ENCODE results near the gene DENND1C.

DENND1C gene

DNA sequence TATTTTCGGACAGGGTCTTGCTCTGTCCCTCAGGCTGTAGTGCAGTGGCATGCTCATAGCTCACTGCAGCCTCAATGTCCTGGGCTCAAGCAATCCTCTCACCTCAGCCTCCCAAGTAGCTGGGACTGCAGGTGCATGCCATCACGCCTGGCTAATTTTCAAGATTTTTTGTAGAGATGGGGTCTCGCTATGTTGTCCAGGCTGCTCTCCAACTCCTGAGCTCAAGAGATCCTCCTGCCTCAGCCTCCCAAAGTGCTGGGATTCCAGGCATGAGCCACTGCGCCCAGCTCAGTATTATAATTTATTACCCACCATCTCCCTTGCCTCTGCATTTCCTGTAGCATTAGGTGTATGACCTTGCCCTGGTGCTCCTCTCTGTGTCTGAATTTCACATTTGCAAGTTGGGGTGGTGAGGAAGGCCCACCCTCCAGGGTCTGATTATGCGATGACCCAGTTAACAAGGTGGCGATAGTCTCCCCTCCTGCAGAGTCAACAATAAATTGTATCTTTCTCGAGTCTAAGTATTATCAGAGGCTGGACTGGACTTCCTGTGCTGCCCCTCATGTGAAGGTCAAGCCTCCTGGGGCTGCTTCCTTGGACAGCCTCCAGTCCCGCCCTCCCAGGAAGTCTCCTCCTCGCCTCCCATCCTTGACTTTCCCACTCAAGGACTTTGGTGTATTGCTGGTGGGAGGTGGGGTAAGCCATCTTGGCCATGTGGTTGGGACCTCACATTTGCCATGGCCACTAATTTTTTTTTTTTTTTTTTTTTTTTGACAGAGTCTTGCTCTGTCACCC lies 22.0 kb upstream of the DENND1C start:
- DNase-seq: no peak

DNA sequence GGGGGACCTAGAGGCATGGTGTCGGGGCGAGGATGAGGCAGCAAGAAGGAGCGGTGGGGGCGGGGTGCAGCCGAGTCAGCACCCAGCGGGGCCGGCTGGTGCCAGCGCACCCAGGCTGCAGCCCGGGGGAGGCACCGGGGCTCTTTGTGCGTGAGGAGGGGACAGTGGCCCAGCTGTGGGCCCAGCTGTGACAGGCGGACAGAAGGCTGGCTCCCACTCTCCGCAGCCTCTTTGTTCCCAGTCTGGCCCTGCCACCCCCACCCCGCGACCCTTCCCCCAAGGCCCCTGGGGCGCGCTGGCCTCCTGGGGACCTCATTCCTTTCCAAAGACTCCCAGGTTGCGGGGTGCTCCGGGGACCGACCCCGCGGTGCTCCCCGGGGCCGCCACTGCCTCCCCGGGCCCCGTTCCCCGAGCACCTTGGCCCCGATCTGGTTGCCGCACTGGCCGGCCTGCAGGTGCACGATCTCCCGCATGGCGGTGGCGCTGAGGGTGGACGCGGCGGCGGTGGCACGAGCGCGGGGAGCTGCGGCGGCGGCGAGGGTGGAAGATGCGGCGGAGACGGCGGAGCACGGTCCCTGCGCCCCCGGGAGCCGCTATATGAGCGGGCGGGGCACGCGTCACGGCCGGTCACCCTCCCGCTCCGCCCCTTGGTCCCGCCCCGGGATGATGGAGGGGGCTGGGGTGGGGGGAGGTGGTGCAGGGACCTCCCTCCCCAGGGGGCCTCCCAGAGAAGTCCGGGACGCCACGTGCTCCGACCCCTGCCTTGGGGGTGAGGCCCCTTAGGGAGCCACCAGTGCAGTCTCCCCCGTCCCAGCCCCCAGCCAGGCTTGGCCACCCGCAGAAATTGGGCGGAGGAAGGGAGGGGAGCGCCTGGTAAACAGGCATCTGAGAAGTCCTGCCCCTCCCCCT lies 20.4 kb upstream of the DENND1C start, which contains the start of gene TUBB4A:
TUBB4A (minus strand) TSS at position 570 of the 909 bp plus-strand sequence; CDS start at position 473, 97 bp downstream.
- DNase-seq: no peak

DNA sequence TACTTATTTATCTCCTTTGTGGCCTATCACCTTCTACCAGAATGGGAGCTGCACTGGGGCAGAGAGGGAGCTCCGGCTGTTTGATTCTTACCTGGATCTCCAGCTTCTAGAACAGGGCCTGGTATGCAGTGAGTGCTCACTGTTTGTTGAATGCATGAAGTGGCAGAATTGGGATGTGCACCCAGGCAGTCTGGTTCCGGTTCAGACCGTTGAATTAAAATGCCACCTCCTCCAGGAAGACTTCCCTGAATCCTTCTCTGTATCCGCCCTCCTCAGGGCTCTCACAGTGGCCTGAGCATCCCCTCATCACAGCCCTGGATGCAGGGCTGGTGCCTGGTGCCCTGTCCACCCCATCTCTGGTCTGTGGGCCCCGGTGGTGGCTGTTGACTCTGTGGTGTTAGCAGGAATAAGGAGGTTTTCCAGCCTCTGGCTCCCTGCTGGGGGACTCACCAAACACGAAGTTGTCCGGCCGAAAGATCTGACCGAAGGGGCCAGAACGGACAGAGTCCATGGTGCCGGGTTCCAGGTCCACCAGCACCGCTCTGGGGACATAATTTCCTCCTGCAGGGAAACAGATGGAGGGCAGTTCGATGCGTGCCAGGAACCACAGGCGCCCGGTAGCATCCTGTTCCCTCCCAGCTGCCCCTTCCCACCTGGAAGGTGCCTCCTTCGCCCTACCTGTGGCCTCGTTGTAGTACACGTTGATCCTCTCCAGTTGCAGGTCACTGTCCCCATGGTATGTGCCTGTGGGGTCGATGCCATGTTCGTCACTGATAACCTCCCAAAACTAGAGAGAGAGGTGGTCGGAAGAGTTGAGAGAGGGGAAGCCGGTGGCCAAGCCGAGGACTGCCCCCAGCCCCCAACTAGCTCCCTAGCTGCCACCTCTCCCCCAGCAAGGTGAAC lies 19.5 kb upstream of the DENND1C start:
- no peak for DNase-seq

DNA sequence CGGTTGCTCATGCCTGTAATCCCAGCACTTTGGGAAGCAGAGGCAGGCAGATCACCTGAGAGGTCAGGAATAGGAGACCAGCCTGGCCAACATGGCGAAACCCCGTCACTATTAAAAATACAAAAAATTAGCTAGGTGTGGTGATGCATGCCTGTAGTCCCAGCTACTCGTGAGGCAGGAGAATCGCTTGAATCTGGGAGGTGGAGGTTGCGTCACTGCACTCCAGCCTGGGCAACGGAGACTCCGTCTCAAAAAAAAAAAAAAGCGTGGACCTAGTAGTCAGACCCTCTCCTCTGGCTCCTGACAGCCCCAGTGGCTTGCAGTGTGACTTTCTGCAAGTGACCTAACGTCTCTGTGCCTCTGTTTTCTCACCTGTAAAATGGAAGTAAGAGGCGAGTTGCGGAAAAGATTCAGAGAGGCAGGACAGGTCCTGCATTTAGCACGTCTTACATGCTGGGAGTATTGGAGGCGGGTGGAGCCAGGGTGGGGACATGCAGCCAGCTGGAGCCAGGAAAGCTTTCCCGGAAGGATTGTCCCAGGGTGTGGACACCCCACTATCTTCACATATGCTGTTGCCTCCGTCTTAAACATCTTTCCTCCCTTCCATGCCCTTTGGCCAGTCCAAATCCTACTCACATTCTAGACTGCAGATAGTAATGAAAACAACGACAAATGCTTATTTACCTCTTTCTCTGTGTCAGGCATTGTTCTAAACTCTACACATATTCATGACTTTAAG lies 17.6 kb upstream of the DENND1C start:
- no peak for DNase-seq

DNA sequence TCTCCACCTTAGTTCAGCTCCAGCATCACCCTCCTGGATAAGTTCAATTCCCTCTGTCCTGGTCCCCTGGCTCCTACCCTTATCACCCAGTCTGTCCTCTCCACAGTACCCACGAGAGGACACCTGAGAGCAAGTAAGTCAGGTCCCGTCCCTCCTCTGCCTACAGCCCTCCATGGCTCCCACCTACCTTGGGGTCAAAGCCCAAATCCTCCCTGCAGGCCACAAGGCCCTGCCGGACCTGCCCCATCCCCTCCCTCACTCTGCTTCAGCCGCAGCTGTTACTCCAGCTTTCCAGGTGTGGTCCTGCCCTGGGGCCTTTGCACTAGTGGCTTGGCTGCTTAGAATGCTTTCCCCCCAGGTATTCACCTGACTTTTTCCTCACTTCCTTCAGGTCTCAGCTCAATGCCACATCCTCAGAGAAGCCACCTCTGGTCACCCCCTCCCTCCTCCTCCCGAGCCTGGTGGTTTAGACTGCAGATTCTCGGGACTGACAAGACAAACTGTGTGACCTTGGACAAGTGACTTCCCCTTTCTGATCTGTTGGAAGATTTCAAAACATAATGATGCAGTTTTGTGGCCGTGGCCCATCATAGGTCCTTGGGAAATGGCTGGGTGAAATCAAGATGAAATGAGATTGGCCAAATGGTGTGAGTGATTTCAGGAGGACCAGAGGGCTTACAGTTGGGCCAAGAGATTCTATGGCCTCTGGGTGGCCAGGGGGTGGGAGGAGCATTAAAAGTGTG lies 16.9 kb upstream of the DENND1C start:
- DNase-seq: no peak

DNA sequence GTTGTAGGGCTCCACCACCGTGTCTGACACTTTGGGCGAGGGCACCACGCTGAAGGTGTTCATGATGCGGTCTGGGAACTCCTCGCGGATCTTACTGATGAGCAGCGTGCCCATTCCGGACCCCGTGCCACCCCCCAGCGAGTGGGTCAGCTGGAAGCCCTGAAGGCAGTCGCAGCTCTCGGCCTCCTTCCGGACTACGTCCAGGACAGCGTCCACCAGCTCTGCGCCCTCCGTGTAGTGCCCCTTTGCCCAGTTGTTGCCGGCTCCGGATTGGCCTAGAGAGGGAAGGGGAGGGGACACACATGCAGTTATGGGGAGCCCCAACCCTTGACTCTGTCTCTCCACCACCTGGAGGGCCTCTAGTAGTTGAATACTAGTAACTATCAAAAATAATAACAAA lies 14.4 kb upstream of the DENND1C start:
- no peak for DNase-seq

DNA sequence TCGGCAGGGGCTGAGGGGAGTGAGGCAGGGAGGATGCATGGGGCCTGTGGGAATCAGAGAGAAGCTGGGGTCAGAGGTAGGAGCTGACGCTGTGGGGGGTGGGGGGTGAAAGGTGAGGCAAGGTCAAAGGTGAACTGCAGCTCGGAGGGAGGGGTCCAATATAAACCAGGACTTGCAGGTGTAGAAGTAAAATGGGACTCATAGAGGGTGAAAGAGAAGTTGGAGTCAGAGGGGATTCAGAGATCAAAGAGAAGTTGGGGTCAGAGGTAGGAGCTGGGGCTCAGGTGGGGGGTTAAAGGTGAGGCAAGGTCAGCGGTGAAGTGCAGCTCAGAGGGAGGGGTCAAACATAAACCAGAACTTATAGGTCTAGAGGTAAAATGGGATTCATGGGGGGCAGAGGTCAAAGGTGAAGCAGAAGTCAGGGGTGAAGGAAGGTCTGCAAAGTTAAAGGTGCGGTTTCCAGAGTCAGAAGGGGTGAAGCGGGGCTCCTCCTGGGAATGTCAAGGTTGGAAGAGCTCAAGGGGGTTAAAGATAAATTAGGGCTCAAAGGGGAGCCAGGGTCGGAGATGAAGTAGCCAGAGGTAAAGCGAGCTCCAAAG lies 12.9 kb upstream of the DENND1C start:
- no peak for DNase-seq

DNA sequence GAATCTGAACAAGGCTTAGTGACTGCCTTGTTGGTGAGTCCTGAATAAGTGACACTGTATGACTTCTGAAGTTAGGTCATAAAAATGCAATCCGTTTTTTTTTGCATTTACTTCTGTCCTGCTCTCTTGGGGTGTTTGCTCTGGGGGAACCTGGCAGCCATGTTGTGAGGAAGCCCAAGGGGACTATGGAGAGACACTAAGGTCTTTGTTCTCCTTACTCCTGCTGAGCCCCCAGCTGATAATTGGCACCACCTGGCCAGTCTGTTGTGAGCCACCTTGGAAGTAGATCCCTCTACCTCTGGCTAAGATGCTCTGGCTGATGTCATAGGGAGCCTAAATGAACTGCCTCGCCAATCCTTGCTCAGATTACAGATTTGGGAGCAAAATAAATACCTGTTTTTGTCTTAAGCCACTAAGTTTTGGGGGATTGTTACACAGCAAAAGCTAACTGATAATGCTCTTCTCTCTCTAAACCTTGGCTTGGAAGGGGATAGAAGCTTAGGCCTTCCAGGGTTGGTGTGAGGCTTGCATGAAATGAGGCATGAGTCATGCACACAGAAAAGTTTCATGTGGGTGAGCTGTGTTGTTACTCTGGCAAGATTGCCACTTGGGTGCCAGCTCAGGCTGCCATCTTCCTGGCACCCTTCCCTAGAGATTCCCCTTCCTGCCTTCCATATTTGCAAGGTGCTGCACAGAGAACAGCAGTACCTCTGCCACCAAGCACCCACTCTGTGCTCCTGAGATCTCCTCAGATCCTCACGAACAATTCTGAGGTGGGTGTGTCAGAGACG lies 10.4 kb upstream of the DENND1C start:
- no peak for DNase-seq

DNA sequence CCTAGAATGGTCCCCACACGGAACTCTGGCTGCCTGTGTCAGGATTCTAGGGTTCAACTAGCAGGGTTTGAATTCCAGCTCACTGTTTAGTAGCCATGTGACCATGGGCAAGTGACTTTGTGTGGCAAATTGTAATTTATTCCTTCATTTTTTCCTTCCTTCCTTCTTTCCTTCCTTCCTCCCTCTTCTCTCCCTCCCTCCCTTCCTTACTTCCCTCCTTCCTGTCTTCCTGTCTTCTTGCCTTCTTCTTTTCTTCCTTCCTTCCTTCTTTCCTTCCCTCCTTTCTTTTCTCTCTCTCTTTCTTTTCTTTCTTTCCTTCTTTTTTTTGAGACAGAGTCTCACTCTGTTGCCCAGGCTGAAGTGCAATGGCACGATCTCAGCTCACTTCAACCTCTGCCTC lies 8.5 kb upstream of the DENND1C start:
- no peak for DNase-seq

DNA sequence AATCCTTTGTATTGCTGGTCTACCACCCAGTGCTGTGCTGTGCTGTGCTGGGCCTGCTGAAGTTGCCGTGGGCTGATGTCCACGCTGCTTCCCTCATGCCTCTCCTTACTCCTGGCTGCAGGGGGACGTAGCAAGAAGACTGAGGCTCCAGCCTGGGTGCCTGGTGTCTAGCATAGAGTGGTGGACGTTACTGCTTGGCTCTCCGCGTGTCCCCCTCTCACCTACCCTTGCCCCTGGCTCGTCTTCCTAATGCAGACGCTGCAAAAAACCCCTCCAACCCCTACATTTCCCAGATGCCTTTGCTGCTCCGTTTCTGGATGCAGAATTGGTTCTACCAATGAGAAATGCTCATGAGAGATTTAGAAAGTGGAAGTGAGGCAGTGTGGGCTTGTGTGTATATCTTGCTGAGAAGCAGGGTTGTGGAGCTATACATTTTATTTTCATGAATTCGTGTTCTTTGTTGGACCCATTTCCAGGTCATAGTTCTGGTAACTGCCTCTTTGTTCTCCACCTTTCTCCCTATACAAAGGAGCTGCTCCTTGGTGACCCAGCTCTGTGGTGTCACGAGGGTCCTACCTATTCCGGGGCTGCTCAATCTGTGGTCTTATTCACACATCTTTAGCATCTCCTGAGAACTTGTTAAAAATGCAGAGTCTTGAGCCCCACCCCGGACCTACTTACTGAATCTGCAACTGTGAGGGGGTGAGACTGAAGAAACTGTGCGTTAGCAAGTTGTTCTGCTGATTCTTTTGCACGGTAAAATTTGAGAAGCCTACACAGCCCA lies 7.9 kb upstream of the DENND1C start:
- no peak for DNase-seq

DNA sequence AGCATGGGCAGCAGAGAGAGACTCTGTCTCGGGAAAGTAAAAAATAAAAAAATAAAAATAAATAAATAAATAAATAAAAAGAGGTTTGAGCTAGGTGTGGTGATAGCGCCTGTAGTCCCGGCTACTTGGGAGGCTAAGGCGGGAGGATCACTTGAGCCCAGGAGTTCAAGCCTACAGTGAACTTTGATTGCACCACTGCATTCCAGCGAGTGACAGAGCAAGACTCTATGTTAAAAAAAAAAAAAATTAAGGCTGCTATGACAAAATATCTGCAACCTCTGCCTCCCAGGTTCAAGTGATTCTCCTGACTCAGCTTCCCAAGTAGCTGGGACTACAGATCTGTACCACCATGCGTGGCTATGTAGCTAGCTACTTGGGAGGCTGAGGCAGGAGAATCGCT lies 3.2 kb upstream of the DENND1C start:
- no peak for DNase-seq

DNA sequence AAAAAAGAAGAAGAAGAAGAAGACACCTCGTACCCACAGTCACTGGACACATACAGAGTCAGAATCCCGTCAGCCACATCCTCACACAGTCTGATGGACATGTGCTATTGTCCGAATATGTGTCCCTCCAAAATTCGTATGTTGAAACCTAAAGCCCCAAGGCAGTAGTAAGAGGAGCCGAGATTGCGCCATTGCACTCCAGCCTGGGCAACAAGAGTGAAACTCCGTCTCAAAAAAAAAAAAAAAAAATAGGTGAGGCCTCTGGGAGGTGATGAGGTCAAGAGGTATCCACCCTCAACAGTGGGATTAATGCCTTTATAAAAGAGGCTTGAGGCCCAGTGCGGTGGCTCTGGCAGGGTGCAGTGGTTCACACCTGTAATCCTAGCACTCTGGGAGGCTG lies 2.6 kb upstream of the DENND1C start:
- no peak for DNase-seq

DNA sequence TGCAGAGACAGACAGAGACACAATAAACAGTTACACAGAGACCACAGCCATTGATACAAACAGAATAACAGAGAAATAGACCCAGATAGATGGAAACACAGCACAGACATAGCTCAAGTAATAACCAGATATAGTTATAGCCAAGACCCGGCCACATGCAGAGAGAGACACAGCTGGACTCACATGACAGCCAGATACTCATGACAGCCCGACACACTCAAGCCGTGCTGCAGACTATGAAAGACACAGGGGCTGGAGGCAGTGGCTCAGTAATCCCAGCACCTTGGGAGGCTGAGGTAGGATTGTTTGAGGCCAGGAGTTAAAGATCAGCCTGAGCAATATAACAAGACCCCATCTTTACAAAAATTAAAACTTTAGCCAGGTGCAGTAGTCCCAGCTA lies 1.6 kb upstream of the DENND1C start:
- no peak for DNase-seq

DNA sequence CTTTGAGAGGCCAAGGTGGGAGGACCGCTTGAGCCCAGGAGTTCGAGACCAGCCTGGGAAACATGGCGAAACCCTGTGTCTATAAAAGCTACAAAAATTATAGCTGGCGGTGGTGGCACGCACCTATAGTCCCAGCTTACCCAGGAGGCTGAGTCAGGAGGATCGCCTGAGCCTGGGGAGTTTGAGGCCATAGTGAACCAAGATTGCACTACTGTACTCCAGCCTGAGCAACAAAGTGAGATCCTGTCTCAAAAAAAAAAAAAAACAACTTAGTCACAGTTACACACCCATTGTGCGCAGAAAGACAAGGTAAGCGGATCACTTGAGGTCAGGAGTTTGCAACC lies 728 bp upstream of the DENND1C start:
- no peak for DNase-seq

DNA sequence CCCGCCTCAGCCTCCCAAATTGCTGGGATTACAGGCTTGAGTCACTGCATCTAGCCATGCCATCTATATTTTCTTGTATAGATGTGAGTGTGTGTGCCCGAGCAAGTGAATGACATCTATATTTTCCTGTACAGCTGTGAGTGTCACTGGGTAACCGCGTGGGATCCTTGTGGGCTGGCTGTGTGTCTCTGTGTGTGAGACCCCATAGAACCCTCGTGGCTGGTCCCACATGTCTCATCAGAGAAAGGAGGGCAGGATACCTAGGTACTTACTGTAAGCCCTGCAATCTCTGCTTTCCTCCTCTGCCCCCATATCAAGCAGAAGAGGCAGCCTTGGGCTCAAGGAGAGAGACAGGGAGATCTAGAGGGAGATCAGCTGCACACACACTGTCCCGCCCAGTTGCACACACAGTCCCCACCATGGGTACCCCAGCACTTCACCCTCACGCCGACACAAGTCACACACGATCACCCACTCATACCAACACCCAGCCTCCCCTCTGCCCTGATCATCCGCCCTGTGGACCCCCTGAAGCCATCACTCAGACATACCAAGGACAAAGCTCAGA lies 655 bp downstream of the DENND1C start:
- no peak for DNase-seq

DNA sequence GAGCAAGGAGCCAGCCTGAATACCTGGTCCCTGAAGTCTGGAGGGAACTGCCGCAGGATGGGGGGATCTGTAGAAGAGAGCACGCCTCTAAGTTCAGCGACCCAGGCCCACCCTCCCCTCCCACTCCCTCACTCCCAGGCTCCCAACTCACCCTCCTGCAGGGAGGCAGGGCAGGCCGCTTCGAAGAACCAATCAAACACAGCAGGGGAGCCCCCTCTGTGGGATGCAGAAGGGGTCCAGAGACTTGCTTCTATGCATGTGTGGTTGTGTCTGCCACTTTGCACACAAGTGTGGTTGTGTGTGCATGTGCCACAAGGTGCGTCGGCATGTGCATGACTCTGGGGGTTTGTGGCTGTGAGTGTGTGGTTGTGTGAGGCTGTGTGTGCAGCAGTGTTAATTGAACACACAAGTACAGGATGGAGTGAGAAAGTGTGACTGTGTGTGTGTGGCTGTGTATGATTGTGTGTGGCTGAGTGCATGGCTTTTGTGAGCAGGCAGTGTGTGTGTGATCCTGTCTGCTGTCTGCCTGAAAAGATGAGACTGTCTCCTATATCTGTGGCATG lies 1.7 kb downstream of the DENND1C start:
- DNase-seq: no peak

DNA sequence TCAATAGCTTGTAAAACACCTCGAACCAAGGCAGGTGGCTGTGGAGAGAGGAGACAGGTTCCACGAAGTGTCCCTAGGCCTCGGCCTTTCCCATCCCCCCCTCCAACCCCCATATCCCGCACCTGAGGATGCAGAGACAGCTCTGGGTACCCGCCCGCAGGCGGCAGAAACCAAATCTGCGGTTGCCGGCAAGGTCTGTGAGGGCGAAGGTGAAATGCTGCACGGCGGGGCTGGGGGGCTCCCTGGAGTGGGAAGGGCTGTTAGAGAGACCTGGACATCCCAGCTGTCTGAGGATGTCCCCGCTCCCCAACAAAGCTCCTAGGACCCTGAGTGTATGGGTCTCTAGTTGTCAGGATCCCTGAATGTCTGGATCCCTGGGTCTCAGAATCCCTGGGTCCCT lies 2.8 kb downstream of the DENND1C start:
- no peak for DNase-seq

DNA sequence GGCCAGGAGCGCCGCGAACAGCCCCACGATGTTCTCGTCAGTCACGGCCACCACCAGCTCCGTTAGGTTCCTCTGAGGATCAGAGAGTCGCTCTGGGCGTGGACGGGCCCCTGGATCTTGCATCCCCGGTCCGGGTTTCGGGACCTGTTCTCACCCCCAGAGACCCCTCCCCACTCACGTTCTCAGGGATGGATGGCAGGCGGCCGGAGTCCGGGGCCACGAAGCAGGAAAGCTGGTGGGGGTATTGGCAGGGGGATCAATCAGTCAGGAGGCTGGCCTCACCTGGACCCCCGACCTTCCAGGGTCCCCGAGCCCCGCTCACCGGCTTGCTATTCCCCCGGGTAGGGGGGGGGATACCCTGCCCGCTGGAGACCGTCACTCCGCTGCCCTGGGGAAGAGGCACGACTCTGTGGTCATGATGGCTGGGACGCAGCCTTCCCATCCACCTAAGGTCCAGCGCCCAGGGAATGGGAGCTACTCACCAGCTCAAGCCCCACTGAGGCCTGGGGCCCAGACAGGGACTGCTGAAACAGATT lies 4.6 kb downstream of the DENND1C start:
- no peak for DNase-seq
